SKM-1 treated with dmso at 0.1 percent for 144 hours (cell line): ENCODE data around the gene ST6GAL1.
"Not testable (repeated sequence)": the region's sequence is repeated elsewhere in the genome, so short reads cannot be mapped to it uniquely, and the experiment has no call there.

Source experiments
- DNase-seq: peaks from one replicate; lab custom pipeline; 2025; ENCODE audit not compliant: unreplicated experiment; lab: John Stamatoyannopoulos, UW

The ST6GAL1 gene, protein sequence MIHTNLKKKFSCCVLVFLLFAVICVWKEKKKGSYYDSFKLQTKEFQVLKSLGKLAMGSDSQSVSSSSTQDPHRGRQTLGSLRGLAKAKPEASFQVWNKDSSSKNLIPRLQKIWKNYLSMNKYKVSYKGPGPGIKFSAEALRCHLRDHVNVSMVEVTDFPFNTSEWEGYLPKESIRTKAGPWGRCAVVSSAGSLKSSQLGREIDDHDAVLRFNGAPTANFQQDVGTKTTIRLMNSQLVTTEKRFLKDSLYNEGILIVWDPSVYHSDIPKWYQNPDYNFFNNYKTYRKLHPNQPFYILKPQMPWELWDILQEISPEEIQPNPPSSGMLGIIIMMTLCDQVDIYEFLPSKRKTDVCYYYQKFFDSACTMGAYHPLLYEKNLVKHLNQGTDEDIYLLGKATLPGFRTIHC

DNA sequence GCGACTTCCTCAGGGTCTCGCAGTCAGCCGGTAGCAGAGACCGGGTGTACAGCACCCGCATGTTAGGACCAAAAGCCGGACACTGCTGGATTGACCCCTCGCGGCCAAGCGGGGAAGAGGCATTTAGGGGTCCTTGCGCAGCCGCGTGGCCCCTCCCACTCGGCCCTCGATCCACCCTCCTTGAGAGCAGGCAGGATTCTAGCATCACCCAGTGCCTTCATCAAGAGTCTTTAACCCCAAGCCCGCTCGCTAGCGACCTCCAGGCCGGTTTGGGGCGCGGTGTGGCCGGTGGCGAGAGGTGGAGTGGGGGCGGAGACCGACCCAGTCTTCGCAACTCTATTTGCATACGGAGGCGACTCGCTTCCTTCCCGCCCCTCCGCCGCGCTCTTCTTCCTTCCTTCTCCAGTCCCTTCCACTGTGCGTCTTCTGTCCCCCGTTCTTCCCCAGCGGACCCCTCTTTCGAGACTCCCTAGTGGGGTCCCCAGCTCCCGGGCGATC, at the start of gene ST6GAL1:
Gene ST6GAL1, plus strand, starts transcription at position 384 of the 498 bp plus-strand sequence. CDS start 112,178 bp downstream, outside the sequence.
- DNase-seq, result peak; percentile 72

DNA sequence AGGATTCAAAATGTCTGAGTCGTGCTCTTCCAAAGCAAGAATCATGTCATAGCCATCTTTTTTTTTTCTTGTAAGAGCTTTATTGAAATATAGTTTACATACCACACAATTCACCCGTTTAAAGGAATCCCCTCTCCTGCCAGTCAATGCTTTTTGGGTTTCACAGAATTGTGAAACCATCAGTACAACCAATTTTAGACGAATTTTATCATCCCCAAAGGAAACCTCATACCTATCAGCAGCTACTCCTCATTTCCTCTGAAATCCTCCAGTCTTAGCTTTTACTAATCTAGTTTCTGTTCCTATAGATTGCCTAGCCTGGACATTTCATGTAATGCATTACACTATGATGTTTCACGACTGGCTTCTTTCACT, 48.2 kb upstream of the ST6GAL1 start:
- DNase-seq, result peak; percentile 18

DNA sequence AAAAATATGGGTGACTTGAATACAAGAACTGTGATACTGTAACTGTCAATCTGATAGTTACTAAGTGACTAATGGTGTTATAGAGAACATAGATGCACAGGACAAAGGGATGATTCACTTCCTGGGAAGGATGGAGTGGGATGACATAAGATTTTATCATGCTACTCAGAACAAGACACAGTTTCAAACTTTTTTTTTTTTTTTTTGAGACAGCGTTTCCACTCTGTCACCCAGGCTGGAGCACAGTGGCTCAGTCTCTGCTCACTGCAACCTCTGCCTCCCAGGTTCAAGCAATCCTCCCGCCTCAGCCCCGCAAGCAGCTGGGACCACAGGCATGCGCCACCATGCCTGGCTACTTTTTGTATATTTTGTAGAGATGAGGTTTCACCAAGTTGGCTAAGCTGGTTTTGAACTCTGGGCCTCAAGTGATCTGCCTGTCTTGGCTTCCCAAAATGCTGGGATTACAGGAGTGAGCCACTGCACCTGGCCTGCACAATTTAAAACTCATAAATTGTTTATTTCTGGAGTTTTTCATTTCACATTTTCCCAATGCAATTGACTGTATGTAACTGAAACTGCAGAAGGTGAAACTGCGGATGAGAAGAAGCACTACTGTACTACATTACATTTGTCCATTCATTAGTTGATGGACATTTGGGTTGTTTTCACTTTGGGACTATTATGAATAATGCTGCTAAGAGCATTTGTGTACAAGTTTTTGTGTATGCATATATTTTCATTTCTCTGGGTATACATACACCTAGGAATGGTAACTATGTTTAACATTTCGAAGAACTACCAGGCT, 47.2 kb upstream of the ST6GAL1 start:
- DNase-seq, result no peak

DNA sequence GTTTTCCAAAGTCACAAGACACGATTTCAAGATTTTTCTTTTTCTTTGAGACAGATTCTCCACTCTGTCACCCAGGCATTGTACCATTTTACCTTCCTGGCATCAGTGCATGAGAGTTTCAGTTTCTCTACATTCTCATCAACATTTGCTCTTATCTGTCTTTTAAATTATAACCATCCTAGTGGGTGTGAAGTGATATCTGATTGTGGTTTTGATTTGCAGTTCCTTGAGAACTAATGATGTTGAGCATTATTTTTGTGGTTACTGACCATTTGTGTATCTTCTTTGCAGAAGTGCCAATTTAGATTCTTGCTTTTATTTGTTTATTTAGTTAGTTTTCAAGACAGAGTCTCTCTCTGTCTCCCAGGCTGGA, 46.7 kb upstream of the ST6GAL1 start:
- DNase-seq, result no peak

DNA sequence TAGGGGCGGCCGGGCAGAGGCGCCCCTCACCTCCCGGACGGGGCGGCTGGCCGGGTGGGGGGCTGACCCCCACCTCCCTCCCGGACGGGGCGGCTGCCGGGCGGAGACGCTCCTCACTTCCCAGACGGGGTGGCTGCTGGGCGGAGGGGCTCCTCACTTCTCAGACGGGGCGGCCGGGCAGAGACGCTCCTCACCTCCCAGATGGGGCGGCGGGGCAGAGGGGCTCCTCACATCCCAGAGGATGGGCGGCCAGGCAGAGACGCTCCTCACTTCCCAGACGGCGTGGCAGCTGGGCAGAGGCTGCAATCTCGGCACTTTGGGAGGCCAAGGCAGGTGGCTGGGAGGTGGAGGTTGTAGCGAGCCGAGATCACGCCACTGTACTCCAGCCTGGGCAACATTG, 45.5 kb upstream of the ST6GAL1 start:
- not testable (repeated sequence) for DNase-seq

DNA sequence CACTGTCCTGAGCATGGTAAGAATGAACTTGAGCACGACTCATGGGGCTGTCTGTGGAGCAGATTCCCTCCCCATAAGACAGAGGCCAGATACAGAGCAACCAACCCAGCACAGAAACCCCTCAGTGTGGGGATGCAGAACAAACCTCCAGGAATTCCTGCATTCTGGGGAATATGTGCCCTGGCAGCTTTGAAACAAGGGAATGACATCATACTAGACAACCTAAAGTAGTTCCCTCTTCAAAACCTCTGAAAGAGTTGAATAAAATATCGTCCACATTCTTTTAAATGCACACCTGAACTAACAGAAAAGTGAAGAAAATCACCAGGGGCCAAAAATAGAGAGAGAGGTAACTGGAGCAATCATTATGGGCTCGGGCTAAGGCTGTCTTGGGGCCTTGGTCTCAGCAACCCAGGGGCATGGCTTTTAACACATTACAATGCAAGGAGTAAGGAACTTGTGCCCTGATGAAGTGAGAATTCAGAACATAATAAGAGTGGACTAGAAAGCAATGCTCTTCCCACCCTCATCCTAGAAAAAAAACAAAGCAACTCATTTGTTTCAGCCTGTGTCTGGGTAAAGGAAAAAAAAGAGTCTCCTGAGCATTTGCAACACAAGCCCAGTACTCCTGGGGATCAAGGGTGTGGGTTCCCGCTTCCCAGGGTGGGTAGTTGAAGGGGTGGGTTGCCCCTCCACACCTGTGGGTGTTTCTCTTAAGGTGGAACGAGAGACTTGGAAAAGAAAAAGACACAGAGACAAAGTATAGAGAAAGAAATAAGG, 43.9 kb upstream of the ST6GAL1 start:
- DNase-seq, result no peak

DNA sequence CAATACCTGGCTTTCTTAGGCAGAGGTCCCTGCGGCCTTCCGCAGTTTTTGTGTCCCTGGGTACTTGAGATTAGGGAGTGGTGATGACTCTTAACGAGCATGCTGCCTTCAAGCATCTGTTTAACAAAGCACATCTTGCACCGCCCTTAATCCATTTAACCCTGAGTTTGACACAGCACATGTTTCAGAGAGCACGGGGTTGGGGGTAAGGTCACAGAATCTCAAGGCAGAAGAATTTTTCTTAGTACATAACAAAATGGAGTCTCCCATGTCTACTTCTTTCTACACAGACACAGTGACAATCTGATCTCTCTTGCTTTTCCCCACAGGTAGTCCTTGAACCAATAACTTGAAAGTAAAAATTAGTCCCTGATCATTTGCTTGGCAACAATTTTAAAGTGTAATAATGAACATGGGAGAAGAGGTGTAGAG, 42.8 kb upstream of the ST6GAL1 start:
- not testable (repeated sequence) for DNase-seq

DNA sequence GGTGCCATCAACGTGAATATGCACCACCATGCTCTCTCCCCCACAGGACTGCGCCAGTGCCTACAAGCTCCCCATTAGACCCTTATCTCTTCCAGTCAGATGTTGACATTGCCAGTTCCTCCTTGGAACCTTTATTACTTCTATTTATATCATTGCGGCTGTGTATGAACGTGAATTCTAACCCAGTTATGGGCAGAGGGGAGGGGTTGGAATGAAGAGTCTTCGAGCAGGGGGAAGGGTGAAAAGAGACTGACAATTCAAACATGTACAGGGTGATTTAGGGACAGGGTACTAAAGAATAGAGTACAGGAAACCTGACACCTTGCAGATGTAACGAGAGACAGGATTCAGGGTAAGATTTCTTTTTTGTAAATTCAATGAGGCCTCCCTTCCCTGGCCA, 41.8 kb upstream of the ST6GAL1 start:
- peak; percentile 26 for DNase-seq

DNA sequence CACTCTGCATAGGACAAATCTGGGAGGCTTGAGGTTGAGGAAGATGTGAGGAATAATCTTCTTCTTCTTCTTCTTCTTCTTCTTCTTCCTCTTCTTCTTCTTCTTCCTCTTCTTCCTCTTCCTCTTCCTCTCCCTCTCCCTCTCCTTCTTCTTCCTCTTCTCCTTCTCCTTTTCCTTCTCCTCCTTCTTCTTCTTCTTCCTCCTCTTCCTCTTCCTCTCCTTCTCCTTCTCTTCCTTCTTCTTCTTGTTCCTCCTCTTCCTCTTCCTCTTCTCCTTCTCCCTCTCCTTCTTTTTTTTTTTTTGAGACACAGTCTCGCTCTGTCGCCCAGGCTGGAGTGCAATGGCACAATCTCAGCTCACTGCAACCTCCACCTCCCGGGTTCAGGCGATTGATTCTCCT, 40.6 kb upstream of the ST6GAL1 start:
- not testable (repeated sequence) for DNase-seq

DNA sequence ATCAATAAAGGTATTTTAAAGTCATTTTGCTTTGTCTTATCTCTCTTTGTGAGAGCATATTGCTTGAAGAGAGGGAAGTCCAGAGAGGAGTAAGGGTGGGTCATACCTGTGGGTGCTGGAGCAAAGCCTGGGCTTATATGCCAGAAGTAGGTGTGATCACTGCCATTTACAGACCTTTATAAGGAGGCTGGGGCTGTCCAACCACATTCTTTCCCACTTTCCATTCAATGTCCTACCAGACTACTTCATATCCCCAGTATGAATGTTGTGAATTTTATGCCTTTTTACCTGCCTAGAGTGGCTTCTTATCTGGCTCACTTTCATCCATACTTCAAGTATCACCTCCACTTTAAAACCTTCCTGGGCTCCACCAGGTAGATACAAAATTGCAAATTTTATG, 39.4 kb upstream of the ST6GAL1 start:
- no peak for DNase-seq

DNA sequence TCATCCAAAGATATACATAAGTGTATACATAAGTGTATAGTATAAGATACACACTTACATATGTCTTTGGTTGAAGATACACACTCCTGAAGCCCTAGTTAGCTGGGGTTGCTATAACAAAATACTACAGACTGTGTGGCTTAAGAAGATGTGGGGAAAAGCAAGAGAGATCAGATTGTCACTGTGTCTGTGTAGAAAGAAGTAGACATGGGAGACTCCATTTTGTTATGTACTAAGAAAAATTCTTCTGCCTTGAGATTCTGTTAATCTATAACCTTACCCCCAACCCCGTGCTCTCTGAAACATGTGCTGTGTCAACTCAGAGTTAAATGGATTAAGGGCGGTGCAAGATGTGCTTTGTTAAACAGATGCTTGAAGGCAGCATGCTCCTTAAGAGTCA, 37.3 kb upstream of the ST6GAL1 start:
- DNase-seq, result not testable (repeated sequence)

DNA sequence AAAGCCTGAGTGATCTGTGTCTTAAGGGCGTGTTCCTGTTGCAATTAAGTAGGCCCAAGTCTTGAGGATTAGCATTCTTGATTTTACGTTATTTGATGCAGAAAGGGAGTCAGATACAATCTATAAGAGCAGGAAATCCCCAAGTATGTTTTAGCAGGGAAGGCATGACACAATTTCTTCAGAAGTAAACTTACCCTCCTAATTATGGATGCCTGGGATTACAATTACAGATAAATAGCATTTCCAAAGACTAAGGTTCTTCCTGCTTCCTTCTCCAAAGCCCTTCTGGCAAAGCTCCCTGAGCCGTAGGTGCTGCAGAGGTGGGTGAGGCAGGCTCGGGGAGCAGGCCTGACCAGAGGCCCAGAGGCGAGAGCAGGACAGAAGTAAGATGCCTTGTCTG, 34.9 kb upstream of the ST6GAL1 start:
- no peak for DNase-seq

DNA sequence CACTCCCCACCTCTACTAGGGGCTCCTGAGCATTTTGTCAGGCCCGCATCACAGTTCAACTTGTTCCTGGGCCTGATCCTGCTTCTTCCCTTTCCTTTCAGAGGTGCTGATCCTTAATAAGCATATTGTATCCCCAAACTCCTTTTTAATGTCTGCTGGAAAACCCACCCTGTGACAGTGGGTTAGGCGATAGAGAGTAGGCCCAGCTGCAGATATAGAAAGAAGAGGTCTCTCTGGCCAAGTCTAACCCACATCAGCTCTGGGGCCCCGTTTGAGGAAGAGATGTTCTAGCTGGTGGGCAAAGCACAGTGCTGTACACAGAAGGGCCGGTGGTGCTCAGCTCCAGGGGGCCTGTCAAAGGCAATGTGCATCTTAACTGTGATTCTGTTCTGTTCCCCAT, 34.3 kb upstream of the ST6GAL1 start:
- DNase-seq, result no peak

DNA sequence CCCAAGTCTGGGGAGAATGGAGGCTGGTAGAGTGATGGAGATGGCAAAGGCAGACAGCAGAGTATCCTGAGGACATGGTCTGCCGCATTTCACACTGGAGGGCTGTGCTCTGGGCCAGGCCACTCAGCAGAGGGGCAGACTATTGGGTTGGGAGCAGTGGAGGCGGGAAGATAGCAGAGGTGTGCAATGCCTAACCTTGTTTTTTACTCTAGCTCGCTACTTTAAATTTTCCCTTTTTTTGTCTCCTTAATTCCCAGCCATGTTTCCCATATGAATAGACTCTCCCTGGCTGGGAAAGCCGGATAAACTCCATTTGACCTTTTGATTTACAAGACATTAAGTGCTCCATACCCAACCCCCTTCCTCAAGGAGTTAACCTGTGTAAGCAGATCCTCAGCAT, 33.5 kb upstream of the ST6GAL1 start:
- DNase-seq, result no peak

DNA sequence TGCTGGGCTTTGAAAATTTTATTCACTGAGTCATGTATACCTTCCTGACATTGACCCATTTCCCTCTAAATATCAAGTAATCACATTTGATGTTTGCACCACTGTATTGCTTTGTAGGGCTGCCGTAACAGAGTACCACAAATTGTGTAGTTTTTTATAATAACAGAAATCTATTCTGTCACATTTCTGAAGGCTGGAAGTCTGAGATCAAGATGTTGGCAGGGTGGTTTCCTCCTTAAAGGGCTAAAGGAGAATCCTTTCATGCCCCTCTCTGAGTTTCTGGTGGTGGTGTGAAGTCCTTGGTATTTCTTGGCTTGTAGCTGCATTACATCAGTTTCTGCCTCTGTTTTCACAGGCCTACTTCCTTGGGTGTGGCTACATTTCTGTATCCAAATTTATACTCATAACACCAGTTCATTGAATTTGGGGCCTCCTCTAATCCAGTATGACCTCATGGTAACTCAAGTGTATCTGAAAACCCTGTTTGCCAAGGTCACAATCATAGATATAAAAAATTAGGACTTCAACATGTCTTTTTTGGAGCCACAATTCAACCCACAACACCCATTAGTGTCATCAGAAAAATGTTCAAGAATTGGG, 29.1 kb upstream of the ST6GAL1 start:
- no peak for DNase-seq

DNA sequence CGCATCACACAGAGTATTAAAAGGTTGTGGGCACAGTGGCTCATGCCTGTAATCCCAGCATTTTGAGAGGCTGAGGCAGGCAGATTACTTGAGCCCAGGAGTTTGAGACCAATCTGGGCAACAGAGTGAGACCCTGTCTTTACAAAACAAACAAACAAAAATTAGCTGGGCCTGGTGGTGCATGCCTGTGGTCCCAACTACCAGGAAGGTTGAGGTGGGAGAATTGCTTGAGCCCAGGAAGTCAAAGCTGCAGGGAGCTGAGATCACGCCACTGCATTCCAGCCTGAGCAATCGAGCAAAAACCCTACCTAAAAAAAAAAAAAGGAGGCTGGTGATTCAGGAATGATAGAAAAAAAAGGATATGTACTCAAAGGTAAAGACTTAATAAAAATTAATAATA, 28.2 kb upstream of the ST6GAL1 start:
- DNase-seq, result no peak

DNA sequence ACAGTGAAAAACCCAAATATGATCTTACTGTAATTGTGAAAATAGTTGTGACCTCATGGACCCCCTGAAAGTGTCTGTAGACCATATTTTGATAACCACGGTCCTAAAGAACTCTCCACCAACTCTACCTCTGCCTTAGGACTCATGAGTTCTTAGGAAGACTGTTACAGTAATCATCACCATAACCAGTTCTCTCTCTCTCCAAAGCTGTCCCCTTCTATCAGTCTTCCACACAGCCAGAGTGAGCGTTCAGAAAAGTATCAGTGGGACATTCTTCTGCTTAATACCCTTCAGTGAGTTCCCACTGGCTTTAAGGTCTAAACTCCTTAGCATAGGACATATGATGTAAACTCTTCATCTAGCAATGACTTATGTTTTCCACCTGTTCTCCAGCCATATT, 27.6 kb upstream of the ST6GAL1 start:
- DNase-seq, result no peak

DNA sequence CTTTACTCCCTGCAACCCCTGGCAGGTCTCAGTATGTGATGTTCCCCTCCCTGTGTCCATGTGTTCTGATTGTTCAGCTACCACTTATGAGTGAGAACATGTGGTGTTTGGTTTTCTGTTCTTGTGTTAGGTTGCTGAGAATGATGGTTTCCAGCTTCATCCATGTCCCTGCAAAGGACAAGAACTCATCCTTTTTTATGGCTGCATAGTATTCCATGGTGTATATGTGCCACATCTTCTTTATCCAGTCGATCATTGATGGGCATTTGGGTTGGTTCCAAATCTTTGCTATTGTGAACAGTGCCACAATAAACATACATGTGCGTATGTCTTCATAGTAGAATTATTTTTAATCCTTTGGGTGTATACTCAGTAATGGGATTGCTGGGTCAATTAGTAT, 26.6 kb upstream of the ST6GAL1 start:
- DNase-seq, result not testable (repeated sequence)

DNA sequence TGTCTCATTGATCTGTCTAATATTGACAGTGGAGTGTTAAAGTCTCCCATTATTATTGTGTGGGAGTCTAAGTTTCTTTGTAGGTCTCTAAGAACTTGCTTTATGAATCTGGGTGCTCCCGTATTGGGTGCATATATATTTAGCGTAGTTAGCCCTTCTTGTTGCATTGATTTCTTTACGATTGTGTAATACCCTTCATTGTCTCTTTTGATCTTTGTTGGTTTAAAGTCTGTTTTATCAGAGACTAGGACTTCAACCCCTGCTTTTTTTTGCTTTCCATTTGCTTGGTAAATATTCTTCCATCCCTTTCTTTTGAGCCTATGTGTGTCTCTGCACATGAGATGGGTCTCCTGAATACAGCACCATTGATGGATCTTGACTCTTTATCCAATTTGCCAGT, 23.3 kb upstream of the ST6GAL1 start:
- DNase-seq, result not testable (repeated sequence)

DNA sequence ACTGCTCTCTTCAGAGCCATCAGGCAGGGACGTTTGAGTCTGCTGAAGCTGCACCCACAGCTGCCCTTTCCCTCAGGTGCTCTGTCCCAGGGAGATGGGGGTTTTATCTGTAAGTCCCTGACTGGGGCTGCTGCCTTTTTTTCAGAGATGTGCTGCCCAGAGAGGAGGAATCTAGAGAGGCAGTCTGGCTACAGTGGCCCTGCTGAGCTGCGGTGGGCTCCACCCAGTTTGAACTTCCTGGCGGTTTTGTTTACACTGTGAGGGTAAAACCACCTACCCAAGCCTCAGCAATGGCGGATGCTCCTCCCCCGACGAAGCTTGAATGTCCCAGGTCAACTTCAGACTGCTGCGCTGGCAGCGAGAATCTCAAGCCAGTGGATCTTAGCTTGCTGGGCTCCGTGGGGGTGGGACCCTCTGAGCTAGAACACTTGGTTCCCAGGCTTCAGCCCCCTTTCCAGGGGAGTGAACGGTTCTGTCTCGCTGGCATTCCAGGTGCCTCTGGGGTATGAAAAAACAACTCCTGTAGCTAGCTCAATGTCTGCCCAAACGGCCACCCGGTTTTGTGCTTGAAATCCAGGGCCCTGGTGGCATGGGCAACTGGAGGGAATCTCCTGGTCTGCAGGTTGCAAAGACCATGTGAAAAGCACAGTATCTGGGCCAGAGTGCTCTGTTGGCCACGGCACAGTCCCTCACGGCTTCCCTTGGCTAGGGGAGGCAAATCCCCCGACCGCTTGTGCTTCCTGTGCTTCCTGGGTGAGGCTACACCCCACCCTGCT, 21.1 kb upstream of the ST6GAL1 start:
- no peak for DNase-seq
